Glutamatergic neuron (in vitro differentiated cells): ENCODE data around the gene GNAZ. TPM values are rescaled to one million over a fixed set of nuclear protein-coding genes. Genes with fewer than 3 reads are reported as not detected.
A peak's percentile ranks its signal among the peaks of the same experiment; 100 is the strongest.

Experiments
- DNase-seq: peaks from one replicate; pipeline ENCODE4 v3.0.0; 2022
- H3K27ac Mint-ChIP-seq: one replicate; pipeline ENCODE4 v1.8.0; 2020; ENCODE audit warnings: mild to moderate bottlenecking, mixed read lengths, inconsistent platforms; ENCODE audit not compliant: unreplicated experiment
- H3K27me3 Mint-ChIP-seq: one replicate; pipeline ENCODE4 v1.8.0; 2020; ENCODE audit warnings: mild to moderate bottlenecking, moderate library complexity, mixed read lengths, inconsistent platforms; ENCODE audit not compliant: unreplicated experiment
- H3K36me3 Mint-ChIP-seq: one replicate; pipeline ENCODE4 v1.8.0; 2020; ENCODE audit warnings: mild to moderate bottlenecking, mixed read lengths, inconsistent platforms; ENCODE audit not compliant: unreplicated experiment
- H3K4me1 Mint-ChIP-seq: one replicate; pipeline ENCODE4 v1.8.0; 2020; ENCODE audit warnings: mild to moderate bottlenecking, low read depth, mixed read lengths, inconsistent platforms; ENCODE audit not compliant: unreplicated experiment
- H3K4me3 Mint-ChIP-seq: one replicate; pipeline ENCODE4 v1.8.0; 2020; ENCODE audit warnings: mild to moderate bottlenecking, mixed read lengths, inconsistent platforms; ENCODE audit not compliant: unreplicated experiment
- H3K9me3 Mint-ChIP-seq: one replicate; pipeline ENCODE4 v1.8.0; 2020; ENCODE audit warnings: mild to moderate bottlenecking, moderate library complexity, mixed read lengths, inconsistent platforms; ENCODE audit not compliant: unreplicated experiment
- total RNA-seq: library from RNA; stranded (reverse); fragmentation: NEBNext Ultra II Directional; extraction: Animal tissue kit (Norgen Biotek cat#: 25700); gene quantifications from one replicate; pipeline ENCODE4 v1.2.1, GENCODE V29; 2021; ENCODE audit not compliant: unreplicated experiment
- TF ChIP-seq, protein P1 (sequence below): fragments of 200-600 bp; sonication (generic); IDR thresholded peaks from one replicate; pipeline ENCODE4 v1.5.0; 2021; ENCODE audit not compliant: partially characterized antibody, unreplicated experiment

GNAZ gene
- total RNA-seq, 1 donor from 2014 or later: 82.5 TPM

DNA sequence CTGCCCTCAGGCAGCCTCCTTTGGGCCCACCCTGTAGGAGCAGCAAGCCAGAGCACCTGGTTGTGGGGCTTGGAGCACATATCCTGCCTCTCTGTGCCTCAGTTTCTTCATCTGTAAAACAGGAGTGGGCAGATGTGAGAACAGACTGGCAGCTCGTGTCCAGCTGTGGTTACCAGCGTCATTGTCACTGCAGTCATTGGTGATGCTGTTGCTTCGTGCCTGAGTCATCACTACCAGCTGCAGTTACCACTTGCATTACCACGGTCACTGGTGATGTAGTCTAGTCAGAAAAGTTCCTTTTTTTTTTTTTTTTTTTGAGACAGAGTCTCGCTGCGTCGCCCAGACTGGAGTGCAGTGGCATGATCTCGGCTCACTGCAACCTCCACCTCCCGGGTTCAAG, 51.1 kb downstream of the GNAZ start:
- H3K4me3 Mint-ChIP-seq: no peak overlapping the region
- H3K27me3 Mint-ChIP-seq: peaks cover 6% of the 10 kb centered on the region
- TF ChIP-seq, protein P1, sequence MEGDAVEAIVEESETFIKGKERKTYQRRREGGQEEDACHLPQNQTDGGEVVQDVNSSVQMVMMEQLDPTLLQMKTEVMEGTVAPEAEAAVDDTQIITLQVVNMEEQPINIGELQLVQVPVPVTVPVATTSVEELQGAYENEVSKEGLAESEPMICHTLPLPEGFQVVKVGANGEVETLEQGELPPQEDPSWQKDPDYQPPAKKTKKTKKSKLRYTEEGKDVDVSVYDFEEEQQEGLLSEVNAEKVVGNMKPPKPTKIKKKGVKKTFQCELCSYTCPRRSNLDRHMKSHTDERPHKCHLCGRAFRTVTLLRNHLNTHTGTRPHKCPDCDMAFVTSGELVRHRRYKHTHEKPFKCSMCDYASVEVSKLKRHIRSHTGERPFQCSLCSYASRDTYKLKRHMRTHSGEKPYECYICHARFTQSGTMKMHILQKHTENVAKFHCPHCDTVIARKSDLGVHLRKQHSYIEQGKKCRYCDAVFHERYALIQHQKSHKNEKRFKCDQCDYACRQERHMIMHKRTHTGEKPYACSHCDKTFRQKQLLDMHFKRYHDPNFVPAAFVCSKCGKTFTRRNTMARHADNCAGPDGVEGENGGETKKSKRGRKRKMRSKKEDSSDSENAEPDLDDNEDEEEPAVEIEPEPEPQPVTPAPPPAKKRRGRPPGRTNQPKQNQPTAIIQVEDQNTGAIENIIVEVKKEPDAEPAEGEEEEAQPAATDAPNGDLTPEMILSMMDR: no peak
- peaks cover 5% of the 10 kb centered on the region for H3K36me3 Mint-ChIP-seq
- peaks cover 12% of the 10 kb centered on the region for H3K4me1 Mint-ChIP-seq
- DNase-seq: no peak
- H3K27ac Mint-ChIP-seq: no peak overlapping the region
- H3K9me3 Mint-ChIP-seq: peaks cover 10% of the 10 kb centered on the region

DNA sequence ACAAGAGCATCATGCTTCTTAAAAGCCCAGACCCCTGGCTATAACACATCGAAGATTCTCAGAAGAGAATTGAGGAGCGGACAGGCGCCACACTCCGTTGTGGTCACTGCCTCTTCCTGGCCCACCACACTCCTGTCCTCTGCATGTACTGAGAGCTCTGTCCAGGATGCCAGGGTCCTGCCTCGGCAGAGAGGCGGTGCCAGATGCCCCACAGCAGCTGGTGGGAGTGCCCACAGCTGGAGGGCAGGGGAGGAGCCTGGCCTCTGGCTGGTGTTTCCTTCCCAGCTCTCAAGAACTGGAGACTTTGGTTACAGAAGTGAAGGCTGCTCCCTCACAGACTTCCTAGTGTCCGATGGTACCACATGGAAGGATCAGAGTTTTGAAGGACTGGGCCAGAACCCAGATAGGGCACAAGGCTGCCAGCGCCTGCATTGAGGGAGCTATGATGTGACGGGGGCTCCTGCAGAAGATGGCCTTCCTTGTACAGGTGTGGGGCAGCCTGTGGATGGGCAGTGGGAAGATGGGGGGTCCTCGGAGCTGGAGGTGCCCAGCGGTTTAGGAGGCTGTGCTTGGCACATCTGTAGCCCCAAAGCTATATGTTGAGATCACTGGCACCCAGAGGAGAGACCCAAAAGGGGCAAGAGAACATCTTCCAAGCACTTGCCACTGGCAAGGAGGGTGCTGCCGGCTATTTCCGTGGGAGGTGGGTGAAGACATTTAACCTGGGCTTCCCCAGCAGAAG, 52.1 kb downstream of the GNAZ start:
- no peak overlapping the region for H3K4me3 Mint-ChIP-seq

DNA sequence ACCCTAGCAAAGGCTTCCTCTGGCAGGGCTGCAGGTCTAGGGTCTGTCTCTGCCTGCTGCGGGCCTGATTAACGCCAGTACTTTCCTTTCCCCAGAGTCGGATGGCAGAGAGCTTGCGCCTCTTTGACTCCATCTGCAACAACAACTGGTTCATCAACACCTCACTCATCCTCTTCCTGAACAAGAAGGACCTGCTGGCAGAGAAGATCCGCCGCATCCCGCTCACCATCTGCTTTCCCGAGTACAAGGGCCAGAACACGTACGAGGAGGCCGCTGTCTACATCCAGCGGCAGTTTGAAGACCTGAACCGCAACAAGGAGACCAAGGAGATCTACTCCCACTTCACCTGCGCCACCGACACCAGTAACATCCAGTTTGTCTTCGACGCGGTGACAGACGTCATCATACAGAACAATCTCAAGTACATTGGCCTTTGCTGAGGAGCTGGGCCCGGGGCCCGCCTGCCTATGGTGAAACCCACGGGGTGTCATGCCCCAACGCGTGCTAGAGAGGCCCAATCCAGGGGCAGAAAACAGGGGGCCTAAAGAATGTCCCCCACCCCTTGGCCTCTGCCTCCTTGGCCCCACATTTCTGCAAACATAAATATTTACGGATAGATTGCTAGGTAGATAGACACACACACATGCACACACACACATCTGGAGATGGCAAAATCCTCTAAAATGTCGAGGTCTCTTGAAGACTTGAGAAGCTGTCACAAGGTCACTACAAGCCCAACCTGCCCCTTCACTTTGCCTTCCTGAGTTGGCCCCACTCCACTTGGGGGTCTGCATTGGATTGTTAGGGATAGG, 52.9 kb downstream of the GNAZ start:
- H3K27me3 Mint-ChIP-seq: peaks cover 11% of the 10 kb centered on the region
- H3K4me3 Mint-ChIP-seq: peak overlapping the region; percentile 58
- H3K4me1 Mint-ChIP-seq: peaks cover 11% of the 10 kb centered on the region
- TF ChIP-seq, protein P1: no peak
- H3K27ac Mint-ChIP-seq: peak overlapping the region; percentile 49
- DNase-seq: no peak
- H3K36me3 Mint-ChIP-seq: peaks cover 5% of the 10 kb centered on the region
- H3K9me3 Mint-ChIP-seq: peaks cover 11% of the 10 kb centered on the region

More for the DNA sequence above, 52.1 kb downstream of the GNAZ start:
- H3K36me3 Mint-ChIP-seq: peaks cover 5% of the 10 kb centered on the region
- no peak for DNase-seq
- peaks cover 12% of the 10 kb centered on the region for H3K4me1 Mint-ChIP-seq
- H3K27me3 Mint-ChIP-seq: peaks cover 6% of the 10 kb centered on the region
- TF ChIP-seq, protein P1: no peak
- no peak overlapping the region for H3K27ac Mint-ChIP-seq
- peaks cover 10% of the 10 kb centered on the region for H3K9me3 Mint-ChIP-seq

DNA sequence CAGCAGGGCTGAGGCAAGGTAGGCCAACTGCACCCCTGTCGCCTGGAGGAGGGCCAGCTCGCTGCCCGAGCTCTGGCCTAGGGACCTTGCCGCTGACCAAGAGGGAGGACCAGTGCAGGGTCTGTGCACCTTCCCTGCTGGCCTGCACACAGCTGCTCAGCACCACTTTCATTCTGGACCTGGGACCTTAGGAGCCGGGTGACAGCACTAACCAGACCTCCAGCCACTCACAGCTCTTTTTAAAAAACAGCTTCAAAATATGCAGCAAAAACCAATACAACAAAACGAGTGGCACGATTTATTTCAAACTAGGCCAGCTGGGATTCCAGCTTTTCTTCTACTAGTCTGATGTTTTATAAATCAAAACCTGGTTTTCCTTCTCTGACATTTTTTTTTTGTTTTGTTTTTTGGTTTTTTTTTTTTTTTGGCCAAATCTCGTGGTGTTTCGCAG, 53.5 kb downstream of the GNAZ start:
- H3K4me1 Mint-ChIP-seq: peaks cover 17% of the 10 kb centered on the region
- H3K27ac Mint-ChIP-seq: no peak overlapping the region
- H3K27me3 Mint-ChIP-seq: peaks cover 15% of the 10 kb centered on the region
- H3K9me3 Mint-ChIP-seq: peaks cover 13% of the 10 kb centered on the region
- TF ChIP-seq, protein P1: no peak
- peaks cover 5% of the 10 kb centered on the region for H3K36me3 Mint-ChIP-seq
- no peak overlapping the region for H3K4me3 Mint-ChIP-seq
- no peak for DNase-seq
